Sigmoid colon (tissue), 7 donors: ENCODE results near the gene SLIT3. TPM values are rescaled to one million over a fixed set of nuclear protein-coding genes. Genes with fewer than 3 reads are reported as not detected.

Experiments
- DNase-seq: peaks from one replicate; pipeline ENCODE4 v3.0.0-alpha.2; 2019
- H3K27ac ChIP-seq, 4 donors: fragments of 200-600 bp; sonication (generic); one replicate each; pipeline ENCODE4 v1.5.1; 2016 to 2019; ENCODE audit warnings: mild to moderate bottlenecking in 1 of 4
- H3K27me3 ChIP-seq, 3 donors: fragments of 200-600 bp; sonication (generic); one replicate each; pipeline ENCODE4 v1.5.1; 2019; ENCODE audit warnings: mild to moderate bottlenecking in 1 of 3
- H3K36me3 ChIP-seq, 4 donors: fragments of 200-600 bp; sonication (generic); one replicate each; pipeline ENCODE4 v1.5.1; 2016 to 2019
- H3K4me1 ChIP-seq, 4 donors: fragments of 200-600 bp; sonication (generic); one replicate each; pipeline ENCODE4 v1.5.1; 2017 to 2019
- H3K4me3 ChIP-seq, 4 donors: fragments of 200-600 bp; sonication (generic); one replicate each; pipeline ENCODE4 v1.5.1; 2017 to 2019; ENCODE audit warnings: mild to moderate bottlenecking in 2 of 4, moderate library complexity in 1 of 4
- H3K9me3 ChIP-seq, 4 donors: fragments of 200-600 bp in 3 of 4; sonication (generic) in 3 of 4; one replicate each; pipeline versions ENCODE4 v1.5.1 to v1.6.1; 2013 to 2019
- EP300 ChIP-seq, 4 donors: sonication (generic); formaldehyde crosslinking; IDR thresholded peaks; one replicate each; pipeline ENCODE4 v1.6.1; 2017; ENCODE audit warnings: antibody characterized with exemption in 4 of 4
- POLR2A ChIP-seq, 2 donors: fragments of 450-650 bp; IDR thresholded peaks; one replicate each; pipeline ENCODE4 v1.6.1; 2016; ENCODE audit warnings: antibody characterized with exemption in 2 of 2, mild to moderate bottlenecking in 2 of 2, moderate library complexity in 2 of 2
- POLR2AphosphoS5 ChIP-seq, 4 donors: sonication (generic); formaldehyde crosslinking; IDR thresholded peaks; one replicate each; pipeline ENCODE4 v1.6.1; 2017; ENCODE audit warnings: antibody characterized with exemption in 4 of 4
- WGBS, 2 donors: extraction: QIAGEN DNeasy Blood & Tissue Kit; methylation state at CpG; one replicate each; pipeline ENCODE4 v1.1.7; 2013; 5-methylcytosine and 5-hydroxymethylcytosine counted together
- intact Hi-C: fragments of 100-400 bp; cut with DNase I; formaldehyde crosslinking; loops from one replicate; pipeline ENCODE4 v1.15.1; 2023
- polyA plus RNA-seq, 3 donors: library from polyadenylated mRNA; stranded (reverse); fragments of 200-250 nt; gene quantifications; one replicate each; pipeline ENCODE4 v1.2.3, GENCODE V29; 2013
- total RNA-seq, 4 donors: library from RNA; depleted of rRNA; stranded (reverse); fragments of >200 nt; gene quantifications; one replicate each; pipeline ENCODE4 v1.1.0, GENCODE V29; 2016
- TF ChIP-seq, protein P1 (sequence below), 4 experiments: fragments of 450-650 bp in 3 of 4; fragments of 200-600 bp in 1 of 4; IDR thresholded peaks; one replicate each; pipeline ENCODE4 v1.5.1; 2016 to 2019; ENCODE audit warnings: antibody characterized with exemption in 4 of 4, mild to moderate bottlenecking in 3 of 4, moderate library complexity in 2 of 4
- donor health status: healthy with polysubstance abuse.
- donor health status: Bipolar disorder and iron deficiency.
- donor health status: healthy.

Gene SLIT3
- total and polyA plus RNA-seq, 7 donors: 0.23 to 46.3 (median 30.0) TPM

DNA sequence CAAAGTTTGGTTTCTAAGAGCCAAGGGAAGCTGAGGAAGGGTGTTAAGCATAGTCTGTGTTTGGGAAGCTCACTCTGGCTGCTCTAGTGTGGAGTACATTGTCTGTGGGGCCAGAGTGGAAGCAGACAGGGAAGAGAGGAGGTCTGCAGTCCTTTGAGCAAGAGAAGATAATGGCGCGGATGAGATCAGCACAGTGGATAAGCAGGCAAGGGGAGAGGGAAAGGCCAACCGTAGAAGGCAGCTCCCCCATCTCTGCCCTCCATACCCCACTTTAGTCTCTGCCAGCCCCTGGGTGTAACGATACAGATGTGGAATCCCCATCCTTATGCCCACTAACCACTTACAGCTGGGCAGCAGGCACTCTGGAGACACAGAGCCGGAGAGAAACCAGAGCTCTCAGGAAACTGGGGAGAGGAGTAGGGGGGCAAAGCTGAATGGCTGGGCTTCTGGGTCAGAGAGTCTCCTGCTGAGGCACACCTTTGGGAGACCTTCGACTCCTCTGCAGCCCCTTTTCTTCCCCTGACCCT, 75.0 kb downstream of the SLIT3 start:
- DNase-seq: no peak
- H3K27me3 ChIP-seq: no peaks in the 10 kb centered on the region
- no peaks in the 10 kb centered on the region for H3K9me3 ChIP-seq
- WGBS, 2 donors: 77 to 87% methylated on average over 6 of the region's 6 CpGs
- H3K27ac ChIP-seq: no peak overlapping the region
- intact Hi-C loops: no loop called here
- no peak for TF ChIP-seq POLR2AphosphoS5 (IDR thresholded peaks at IDR 0.05)
- TF ChIP-seq EP300 (IDR thresholded peaks at IDR 0.05): no peak
- TF ChIP-seq, protein P1, sequence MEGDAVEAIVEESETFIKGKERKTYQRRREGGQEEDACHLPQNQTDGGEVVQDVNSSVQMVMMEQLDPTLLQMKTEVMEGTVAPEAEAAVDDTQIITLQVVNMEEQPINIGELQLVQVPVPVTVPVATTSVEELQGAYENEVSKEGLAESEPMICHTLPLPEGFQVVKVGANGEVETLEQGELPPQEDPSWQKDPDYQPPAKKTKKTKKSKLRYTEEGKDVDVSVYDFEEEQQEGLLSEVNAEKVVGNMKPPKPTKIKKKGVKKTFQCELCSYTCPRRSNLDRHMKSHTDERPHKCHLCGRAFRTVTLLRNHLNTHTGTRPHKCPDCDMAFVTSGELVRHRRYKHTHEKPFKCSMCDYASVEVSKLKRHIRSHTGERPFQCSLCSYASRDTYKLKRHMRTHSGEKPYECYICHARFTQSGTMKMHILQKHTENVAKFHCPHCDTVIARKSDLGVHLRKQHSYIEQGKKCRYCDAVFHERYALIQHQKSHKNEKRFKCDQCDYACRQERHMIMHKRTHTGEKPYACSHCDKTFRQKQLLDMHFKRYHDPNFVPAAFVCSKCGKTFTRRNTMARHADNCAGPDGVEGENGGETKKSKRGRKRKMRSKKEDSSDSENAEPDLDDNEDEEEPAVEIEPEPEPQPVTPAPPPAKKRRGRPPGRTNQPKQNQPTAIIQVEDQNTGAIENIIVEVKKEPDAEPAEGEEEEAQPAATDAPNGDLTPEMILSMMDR (IDR thresholded peaks at IDR 0.05): no peak
- TF ChIP-seq POLR2A (IDR thresholded peaks at IDR 0.05): no peak
- peaks cover 0 to 17% (median 15%) of the 10 kb centered on the region in 4 donors for H3K4me1 ChIP-seq
- H3K36me3 ChIP-seq: no peaks in the 10 kb centered on the region
- no peak overlapping the region for H3K4me3 ChIP-seq

DNA sequence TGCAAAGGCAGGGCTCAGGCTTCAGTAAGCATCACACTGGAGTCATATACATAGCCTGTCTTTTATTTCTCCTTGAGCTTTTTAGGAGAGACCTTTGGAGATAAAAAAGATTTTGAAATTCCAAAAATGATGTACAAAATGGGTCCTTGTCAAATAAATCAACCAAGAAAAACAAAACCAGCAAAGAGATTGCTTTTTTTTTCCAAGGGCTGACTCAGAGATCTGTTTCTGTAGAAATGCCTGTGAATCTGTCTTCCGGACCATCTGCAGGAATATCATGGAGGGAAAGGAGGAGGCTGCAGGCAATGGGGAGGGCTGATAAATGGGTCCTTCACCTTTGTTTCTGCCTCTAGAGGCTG, 77.4 kb downstream of the SLIT3 start:
- intact Hi-C loops: no loop called here
- Histone ChIP-seq H3K36me3 (no peaks in the 10 kb centered on the region), H3K4me3 (no peak overlapping the region), H3K9me3 (no peaks in the 10 kb centered on the region), H3K27ac (no peak overlapping the region), H3K27me3 (no peaks in the 10 kb centered on the region), H3K4me1 (peaks cover 0 to 3% (median 3%) of the 10 kb centered on the region in 4 donors)
- no peak for DNase-seq
- WGBS, 2 donors: 87 to 93% methylated on average over 1 of the region's 1 CpG
- TF ChIP-seq EP300 (IDR thresholded peaks at IDR 0.05) (no peak), POLR2AphosphoS5 (IDR thresholded peaks at IDR 0.05) (no peak), POLR2A (IDR thresholded peaks at IDR 0.05) (no peak)
- TF ChIP-seq, protein P1 (IDR thresholded peaks at IDR 0.05): no peak

DNA sequence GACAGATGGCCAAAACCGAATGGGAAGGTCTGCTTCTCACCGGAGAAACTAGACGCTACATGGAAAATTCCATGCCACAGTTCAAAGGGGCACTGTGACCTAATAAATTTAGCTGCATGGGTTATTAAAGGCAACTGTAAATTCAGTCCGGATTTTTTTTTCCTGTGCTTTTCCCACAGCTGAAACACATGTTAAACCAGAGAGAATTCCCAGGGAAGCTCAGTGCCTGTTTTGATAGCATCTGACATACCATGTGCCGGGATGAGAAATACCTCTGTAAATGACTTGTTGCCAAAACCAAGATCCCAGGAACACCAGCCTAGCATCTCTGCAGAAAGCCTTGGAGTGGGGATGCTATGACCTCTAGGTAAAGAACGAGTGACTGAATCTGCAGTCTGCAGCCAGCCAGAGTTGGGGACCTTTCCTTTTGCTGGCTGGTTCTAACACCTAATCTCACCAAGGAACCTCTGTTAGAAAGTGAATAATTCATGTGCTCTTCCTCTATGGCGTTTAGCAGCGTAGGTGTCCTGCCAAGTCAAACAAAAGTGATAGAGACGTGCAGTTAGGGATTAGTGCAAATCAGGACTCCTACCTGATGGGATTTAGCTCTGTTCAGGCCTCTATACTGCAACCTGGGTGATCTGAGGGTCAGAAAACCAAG, 77.9 kb downstream of the SLIT3 start:
- intact Hi-C loops: no loop called here
- no peak for TF ChIP-seq POLR2A (IDR thresholded peaks at IDR 0.05)
- TF ChIP-seq, protein P1 (IDR thresholded peaks at IDR 0.05): no peak
- TF ChIP-seq POLR2AphosphoS5 (IDR thresholded peaks at IDR 0.05): no peak
- WGBS, 2 donors: 54 to 68% methylated on average over 9 of the region's 9 CpGs
- DNase-seq: no peak
- Histone ChIP-seq H3K4me3 (no peak overlapping the region), H3K27me3 (no peaks in the 10 kb centered on the region), H3K36me3 (no peaks in the 10 kb centered on the region), H3K9me3 (no peaks in the 10 kb centered on the region), H3K4me1 (no peaks in the 10 kb centered on the region), H3K27ac (no peak overlapping the region)

DNA sequence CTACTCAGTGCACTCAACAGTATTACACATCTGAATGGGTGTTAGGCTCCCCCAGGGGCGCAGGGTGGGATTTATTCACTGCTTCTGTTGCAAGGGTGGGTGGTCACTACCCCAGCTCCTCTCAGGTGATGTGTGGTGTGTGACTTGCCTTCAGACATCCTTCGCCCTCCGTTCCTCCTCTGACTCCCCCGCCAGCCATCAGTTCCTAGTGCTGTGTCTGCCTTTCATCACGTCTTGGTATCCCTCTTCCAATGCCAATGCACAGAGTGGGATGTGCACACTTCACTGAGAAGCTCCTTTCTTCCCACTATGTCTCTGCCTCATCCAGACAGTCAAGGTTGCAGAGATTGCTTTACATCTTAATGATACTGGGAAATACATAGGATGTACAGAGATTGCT, 79.4 kb downstream of the SLIT3 start:
- DNase-seq: no peak
- no peak for TF ChIP-seq POLR2A (IDR thresholded peaks at IDR 0.05)
- TF ChIP-seq EP300 (IDR thresholded peaks at IDR 0.05): no peak
- no peak for TF ChIP-seq POLR2AphosphoS5 (IDR thresholded peaks at IDR 0.05)
- TF ChIP-seq, protein P1 (IDR thresholded peaks at IDR 0.05): no peak
- 87 to 91% methylated on average over 5 of the region's 5 CpGs for WGBS, 2 donors
- H3K36me3 ChIP-seq: no peaks in the 10 kb centered on the region
- no peaks in the 10 kb centered on the region for H3K9me3 ChIP-seq
- H3K4me3 ChIP-seq: no peak overlapping the region
- H3K27ac ChIP-seq: no peak overlapping the region
- no peaks in the 10 kb centered on the region for H3K27me3 ChIP-seq
- H3K4me1 ChIP-seq: no peaks in the 10 kb centered on the region
- intact Hi-C loops: no loop called here

DNA sequence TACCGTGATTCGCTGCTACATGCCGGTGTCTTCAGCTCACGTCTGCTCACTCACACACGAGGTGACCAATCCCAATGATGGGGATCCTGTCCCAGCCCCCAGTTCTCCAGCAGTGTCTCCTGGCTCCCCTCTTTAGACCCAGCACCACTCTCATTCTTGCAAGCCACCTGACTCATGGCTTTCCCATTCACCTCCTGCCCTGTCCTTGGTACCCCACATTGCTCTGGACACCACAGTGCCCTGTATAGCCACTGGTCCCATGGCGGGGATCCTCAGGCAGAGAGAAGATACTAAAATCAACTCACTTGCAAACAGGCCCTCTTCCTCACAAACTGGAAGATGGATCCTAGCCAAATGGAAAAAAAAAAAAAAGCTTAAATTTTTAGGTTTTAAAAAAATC, 81.0 kb downstream of the SLIT3 start:
- TF ChIP-seq, protein P1 (IDR thresholded peaks at IDR 0.05): no peak
- no peak for TF ChIP-seq POLR2AphosphoS5 (IDR thresholded peaks at IDR 0.05)
- H3K4me3 ChIP-seq: no peak overlapping the region
- H3K27ac ChIP-seq: no peak overlapping the region
- 93 to 94% methylated on average over 6 of the region's 6 CpGs for WGBS, 2 donors
- H3K36me3 ChIP-seq: no peaks in the 10 kb centered on the region
- intact Hi-C loops: no loop called here
- no peaks in the 10 kb centered on the region for H3K4me1 ChIP-seq
- no peaks in the 10 kb centered on the region for H3K27me3 ChIP-seq
- no peaks in the 10 kb centered on the region for H3K9me3 ChIP-seq
- no peak for DNase-seq
